K562 (cell line): ENCODE results near the gene C16orf96. TPM values are rescaled to one million over a fixed set of nuclear protein-coding genes. Genes with fewer than 3 reads are reported as not detected.

Source experiments
- ATAC-seq: fragments of 200-7000 bp; cut with Tn5 transposase; 3 replicates; pipeline ENCODE4 v1.9.1; 2020; ENCODE audit warnings: moderate library complexity
- BruUV-seq: library from RNA; stranded (reverse); fragments of 400-500 nt; replicated peaks from 2 replicates; lab custom pipeline; 2021; lab: Mats Ljungman, UMichigan
- CTCF ChIA-PET: fragments of 300-600 bp; formaldehyde crosslinking; extraction: SDS; loops from one replicate; lab custom pipeline; 2021; ENCODE audit warnings: low intra/inter-chr PET ratio; lab: Yijun Ruan, JAX
- POLR2A ChIA-PET: fragments of 300-600, 350-650 bp; sonication (Branson Sonifier 250); formaldehyde crosslinking; extraction: SDS; loops from one replicate; lab custom pipeline; 2021; ENCODE audit warnings: antibody characterized with exemption, inconsistent platforms; lab: Yijun Ruan, JAX
- DNase-seq, 4 experiments: peaks; one replicate each; pipeline versions ENCODE4 v3.0.0 to v3.0.0-alpha.2; 2011 to 2018; ENCODE audit warnings: low spot score in 3 of 4, mixed read lengths in 3 of 4; ENCODE audit errors: extremely low read depth in 1 of 4
- FAIRE-seq: peaks from 2 replicates; lab custom pipeline; 2011; peaks lifted over from hg19 to GRCh38; lab: Jason Lieb, UNC
- H2AFZ ChIP-seq: 2 replicates; pipeline ENCODE4 v1.6.0; 2011; ENCODE audit warnings: low read depth, low read length, control low read depth, inconsistent platforms
- H3K27ac ChIP-seq: fragments of 200-600 bp; 3 replicates; pipeline ENCODE4 v1.8.0; 2011; ENCODE audit warnings: low read depth, mild to moderate bottlenecking, control low read depth, inconsistent platforms, low read length, moderate library complexity, mixed read lengths; ENCODE audit errors: extremely low read depth
- H3K27me3 ChIP-seq, 2 experiments: fragments of 300-600 bp in 1 of 2; 2 replicates in 1 of 2; 3 replicates in 1 of 2; pipeline versions ENCODE4 v1.6.0 to v1.8.0; 2011; ENCODE audit warnings: inconsistent platforms in 2 of 2, low read length in 2 of 2, mild to moderate bottlenecking in 1 of 2, mixed read lengths in 1 of 2, moderate library complexity in 1 of 2; ENCODE audit not compliant: control insufficient read depth in 2 of 2, insufficient read depth in 2 of 2
- H3K36me3 ChIP-seq: fragments of 300-600 bp; 3 replicates; pipeline ENCODE4 v1.8.0; 2011; ENCODE audit warnings: mild to moderate bottlenecking, low read length, inconsistent platforms; ENCODE audit not compliant: control insufficient read depth, insufficient read depth
- H3K4me1 ChIP-seq, 2 experiments: fragments of 200-600 bp in 1 of 2; replicated peaks in 1 of 2; 2 replicates in 1 of 2; 3 replicates in 1 of 2; pipeline versions ENCODE4 v1.5.1 to v1.8.0; 2011; ENCODE audit warnings: inconsistent platforms in 2 of 2, low read length in 2 of 2, mild to moderate bottlenecking in 1 of 2, mixed read lengths in 1 of 2, moderate library complexity in 1 of 2; ENCODE audit not compliant: control insufficient read depth in 2 of 2, insufficient read depth in 2 of 2
- H3K4me2 ChIP-seq: 2 replicates; pipeline ENCODE4 v1.6.1; 2011; ENCODE audit warnings: low read length, control low read depth, inconsistent platforms, mixed read lengths; ENCODE audit not compliant: insufficient read depth
- H3K4me3 ChIP-seq: fragments of 200-600 bp; sonication (generic), shearing (Covaris generic); 2 replicates; pipeline ENCODE4 v1.5.1; 2016; ENCODE audit warnings: control low read depth, inconsistent platforms
- H3K79me2 ChIP-seq: fragments of 200-600 bp; 3 replicates; pipeline ENCODE4 v1.8.0; 2011; ENCODE audit warnings: low read length, inconsistent platforms; ENCODE audit not compliant: control insufficient read depth, insufficient read depth
- H3K9ac ChIP-seq, 2 experiments: 2 replicates each; pipeline versions ENCODE4 v1.6.0 to v1.6.1; 2011; ENCODE audit warnings: low read depth in 2 of 2, low read length in 2 of 2, control low read depth in 1 of 2, inconsistent platforms in 1 of 2, mild to moderate bottlenecking in 1 of 2, mixed read lengths in 1 of 2; ENCODE audit not compliant: insufficient read depth in 1 of 2
- H3K9me1 ChIP-seq: one replicate; pipeline ENCODE4 v1.6.0; 2011; ENCODE audit warnings: inconsistent platforms, mild to moderate bottlenecking, low read length, moderate library complexity; ENCODE audit not compliant: control insufficient read depth, insufficient read depth
- H3K9me3 ChIP-seq: replicated peaks from 2 replicates; pipeline ENCODE4 v1.5.1; 2011; ENCODE audit warnings: low read depth, low read length, inconsistent platforms; ENCODE audit not compliant: control insufficient read depth, insufficient read depth
- H4K20me1 ChIP-seq: replicated peaks from 2 replicates; pipeline ENCODE4 v1.6.1; 2011; ENCODE audit warnings: low read length, inconsistent platforms, mixed read lengths; ENCODE audit not compliant: control insufficient read depth, insufficient read depth
- FOXA3 ChIP-seq, 2 experiments: fragments of 450-650 bp in 1 of 2; sonication (generic) in 1 of 2; formaldehyde crosslinking; IDR thresholded peaks in 1 of 2; conservative IDR thresholded peaks in 1 of 2; 2 replicates each; pipeline versions ENCODE4 v1.4.0 to v1.8.0; 2020 to 2022; ENCODE audit warnings: mild to moderate bottlenecking in 2 of 2, missing genetic modification reagents in 1 of 2
- RBFOX2 ChIP-seq: fragments of 200-400 bp; formaldehyde crosslinking; IDR thresholded peaks from 2 replicates; pipeline ENCODE4 v1.6.1; 2017; ENCODE audit warnings: low read depth, mild to moderate bottlenecking, low read length, moderate library complexity
- RBM22 ChIP-seq: fragments of 200-400 bp; formaldehyde crosslinking; IDR thresholded peaks from 2 replicates; pipeline ENCODE4 v1.6.1; 2018; ENCODE audit warnings: low read length, low read depth; ENCODE audit not compliant: poor library complexity, severe bottlenecking
- TFAP4 ChIP-seq: sonication (generic); formaldehyde crosslinking; IDR thresholded peaks from 2 replicates; pipeline ENCODE4 v1.8.0; 2022; ENCODE audit warnings: missing genetic modification reagents, mild to moderate bottlenecking, moderate library complexity, borderline replicate concordance
- ZBTB33 ChIP-seq: sonication (generic); formaldehyde crosslinking; IDR thresholded peaks from 2 replicates; pipeline ENCODE4 v1.8.1; 2023; ENCODE audit warnings: mild to moderate bottlenecking, missing genetic modification reagents
- ZBTB7A ChIP-seq: IDR thresholded peaks from 2 replicates; pipeline ENCODE4 v1.6.1; 2011; ENCODE audit warnings: low read depth, mild to moderate bottlenecking, low read length, moderate library complexity, borderline replicate concordance; ENCODE audit not compliant: control insufficient read depth
- ZNF507 ChIP-seq: conservative IDR thresholded peaks from 2 replicates; pipeline ENCODE4 v1.6.1; 2017; ENCODE audit warnings: missing genetic modification characterization, missing compliant biosample characterization
- WGBS: fragments of 100-300 bp; shearing (Covaris generic); methylation state at CpG from one replicate; pipeline ENCODE4 v1.1.6; 2016; ENCODE audit warnings: low coverage, mixed read lengths; ENCODE audit not compliant: insufficient coverage; ENCODE audit errors: missing lambda C conversion rate; 5-methylcytosine and 5-hydroxymethylcytosine counted together
- in situ Hi-C: fragments of 300-500 bp; cut with MboI; formaldehyde crosslinking; loops from 4 replicates; pipeline ENCODE4 v1.15.0; 2018; ENCODE audit warnings: inconsistent platforms, mixed read lengths
- intact Hi-C: fragments of 100-400 bp; cut with micrococcal nuclease; formaldehyde crosslinking; loops from 2 replicates; pipeline ENCODE4 v1.14.2; 2022
- polyA plus RNA-seq, 8 experiments: library from polyadenylated mRNA; depleted of rRNA in 4 of 8; stranded (reverse) in 5 of 8; unstranded in 3 of 8; fragments of >200 nt; fragmentation: Nextera tagmentation in 2 of 8; fragmentation: Illumina TruSeq in 1 of 8; extraction: Ambion mirVana in 2 of 8; extraction: Trizol in 1 of 8; gene quantifications; 2 replicates each; pipeline versions ENCODE4 v1.2.1 to v1.2.3, GENCODE V29; 2011 to 2014; ENCODE audit warnings: inconsistent platforms in 1 of 8, missing spikeins in 1 of 8
- total RNA-seq, 7 experiments: library from RNA; depleted of rRNA in 6 of 7; stranded (reverse); fragments of >200 nt in 6 of 7; fragmentation: Illumina TruSeq in 2 of 7; extraction: Trizol in 2 of 7; gene quantifications; 2 replicates each; pipeline versions ENCODE4 v1.2.1 to v1.2.3, GENCODE V29; 2011 to 2021; ENCODE audit warnings: low replicate concordance in 1 of 7

C16orf96 gene
- total and polyA plus RNA-seq, 9 of the 15 experiments (the other 6 are each of a cell fraction or from before 2014, with no cell fraction given) = not detected

- no peak for FAIRE-seq
- H2AFZ ChIP-seq = no peak overlapping the region
- 85% methylated on average over 7 of the region's 8 CpGs for WGBS
- no peaks in the 10 kb centered on the region for H3K9me3 ChIP-seq
- ChIA-PET POLR2A (interaction anchor here (0.6 to 2.3 kb wide), 8 partner anchors 8 to 526 kb away, joined by 3 to 10 read pairs (median 3); partner anchors contain the start of gene HMOX2), CTCF (no interaction called here)
- intact Hi-C loops (no loop called here), in situ Hi-C loops (no loop called here)
- peaks cover 32% of the 10 kb centered on the region; the same call in 1 of the 3 replicates for H3K36me3 ChIP-seq
- peaks cover 39% of the 10 kb centered on the region for H4K20me1 ChIP-seq
- ATAC-seq = no peak
- no peak overlapping the region for H3K4me3 ChIP-seq
- peaks cover 10 to 14% of the 10 kb centered on the region in 2 experiments for H3K27me3 ChIP-seq
- no peak overlapping the region for H3K9ac ChIP-seq
- no peak overlapping the region for H3K4me2 ChIP-seq
- H3K79me2 ChIP-seq = peaks cover 21% of the 10 kb centered on the region
- no TSS peak for BruUV-seq
- peaks cover 17% of the 10 kb centered on the region for H3K9me1 ChIP-seq
- no peak overlapping the region for H3K27ac ChIP-seq
- no peak for TF ChIP-seq ZNF507 (tag)
- 0 out of 2 replicates have a peak, but pooled peaks have one; percentile 8 for TF ChIP-seq ZBTB7A
- peaks cover 9 to 58% of the 10 kb centered on the region in 2 experiments for H3K4me1 ChIP-seq
- peak in 1 of 4 experiments; percentile 9 for DNase-seq
Measured at GRCh38 chr16:4608704-4608980, 52.5 kb downstream of the C16orf96 start.

GRCh38 chr16:4609200-4610010 is 53.3 kb downstream of the C16orf96 start:
- intact Hi-C loops (no loop called here), in situ Hi-C loops (no loop called here)
- POLR2A ChIA-PET = interaction anchor here (0.6 to 2.3 kb wide), 3 partner anchors 10 to 116 kb away, joined by 3 to 5 read pairs (median 3); no protein-coding TSS in a partner anchor
- no peak overlapping the region for H3K4me2 ChIP-seq
- 92% methylated on average over 30 of the region's 45 CpGs for WGBS
- no peak overlapping the region for H3K27ac ChIP-seq
- peaks cover 6 to 64% of the 10 kb centered on the region in 2 experiments for H3K4me1 ChIP-seq
- no peak for DNase-seq
- FAIRE-seq = no peak
- H3K9me1 ChIP-seq = peaks cover 17% of the 10 kb centered on the region
- TF ChIP-seq RBFOX2 = peak; percentile 49
- peak; percentile 75 for TF ChIP-seq ZBTB33 (CRISPR knock-in tag)
- peak; percentile 28 for TF ChIP-seq RBM22
- no peak for TF ChIP-seq FOXA3 (CRISPR knock-in tag; conservative IDR thresholded peaks at IDR 0.05 in 1 of 2, IDR thresholded peaks at IDR 0.05 in 1 of 2)
- peak; percentile 34; the same call in 1 of the 2 replicates for TF ChIP-seq TFAP4
- ATAC-seq = no peak
- H3K27me3 ChIP-seq = peaks cover 3 to 7% of the 10 kb centered on the region in 2 experiments; a peak in 4 of 5 replicates
- H3K4me3 ChIP-seq = no peak overlapping the region
- H3K9me3 ChIP-seq = no peaks in the 10 kb centered on the region
- no TSS peak for BruUV-seq
- H3K36me3 ChIP-seq = peaks cover 32% of the 10 kb centered on the region; the same call in 1 of the 3 replicates
- H2AFZ ChIP-seq = no peak overlapping the region
- CTCF ChIA-PET = no interaction called here
- H3K9ac ChIP-seq = no peak overlapping the region
- peaks cover 42% of the 10 kb centered on the region for H4K20me1 ChIP-seq
- peaks cover 29% of the 10 kb centered on the region for H3K79me2 ChIP-seq
